Measurements from ENCODE around the gene ZNF367. TPM values are rescaled to one million over a fixed set of nuclear protein-coding genes. Genes with fewer than 3 reads are reported as not detected.

ZNF367 gene
- polyA plus RNA-seq, 1 donor (not counting 4 experiments of a cell fraction or from before 2014, with no cell fraction given): 2.2 TPM

DNA sequence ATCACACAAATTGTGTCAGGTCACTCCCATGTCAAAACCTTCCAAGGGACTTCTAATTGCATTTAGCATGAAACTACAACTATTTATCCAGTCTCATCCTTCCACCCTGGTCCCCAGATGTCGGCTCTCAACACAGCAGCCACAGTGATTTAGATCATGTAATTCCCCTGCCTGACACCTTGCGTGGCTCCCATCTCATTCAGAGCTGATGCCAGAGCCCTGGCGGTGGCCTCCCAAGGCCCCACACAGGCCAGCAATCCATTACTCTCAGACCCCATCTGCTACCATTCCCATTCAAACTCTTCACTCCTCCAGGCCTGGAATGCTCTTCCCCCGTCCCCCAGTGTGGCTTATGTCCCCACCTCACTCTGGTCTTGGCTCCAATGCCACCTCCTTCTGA, 37.0 kb downstream of the ZNF367 start:
- H3K4me1 ChIP-seq (ENCODE audit: control insufficient read depth, extremely low read depth, insufficient read depth, low read length): peaks cover 30% of the 10 kb centered on the region
- no peak for FAIRE-seq

GRCh38 chr9:96379461-96379860, 38.7 kb downstream of the ZNF367 start:
- no peaks in the 10 kb centered on the region for H3K27me3 ChIP-seq (ENCODE audit: control insufficient read depth, extremely low read depth, insufficient read depth, low read length)
- H3K36me3 ChIP-seq (ENCODE audit: control insufficient read depth in 2 of 2, extremely low read depth in 1 of 2, insufficient read depth in 2 of 2, low read length in 2 of 2): peaks cover 2 to 4% of the 10 kb centered on the region in 2 experiments
- peaks cover 17% of the 10 kb centered on the region for H3K79me2 ChIP-seq (ENCODE audit: control insufficient read depth, insufficient read depth, low read length)
- no peak overlapping the region for H3K27ac ChIP-seq (ENCODE audit: control insufficient read depth, insufficient read depth, low read length)
- H3K4me2 ChIP-seq (ENCODE audit: control insufficient read depth, extremely low read depth, insufficient read depth, low read depth, low read length): no peak overlapping the region
- peaks cover 2% of the 10 kb centered on the region for H3K9me1 ChIP-seq (ENCODE audit: control insufficient read depth, extremely low read depth, insufficient read depth, low read length)
- TF ChIP-seq, protein P1, sequence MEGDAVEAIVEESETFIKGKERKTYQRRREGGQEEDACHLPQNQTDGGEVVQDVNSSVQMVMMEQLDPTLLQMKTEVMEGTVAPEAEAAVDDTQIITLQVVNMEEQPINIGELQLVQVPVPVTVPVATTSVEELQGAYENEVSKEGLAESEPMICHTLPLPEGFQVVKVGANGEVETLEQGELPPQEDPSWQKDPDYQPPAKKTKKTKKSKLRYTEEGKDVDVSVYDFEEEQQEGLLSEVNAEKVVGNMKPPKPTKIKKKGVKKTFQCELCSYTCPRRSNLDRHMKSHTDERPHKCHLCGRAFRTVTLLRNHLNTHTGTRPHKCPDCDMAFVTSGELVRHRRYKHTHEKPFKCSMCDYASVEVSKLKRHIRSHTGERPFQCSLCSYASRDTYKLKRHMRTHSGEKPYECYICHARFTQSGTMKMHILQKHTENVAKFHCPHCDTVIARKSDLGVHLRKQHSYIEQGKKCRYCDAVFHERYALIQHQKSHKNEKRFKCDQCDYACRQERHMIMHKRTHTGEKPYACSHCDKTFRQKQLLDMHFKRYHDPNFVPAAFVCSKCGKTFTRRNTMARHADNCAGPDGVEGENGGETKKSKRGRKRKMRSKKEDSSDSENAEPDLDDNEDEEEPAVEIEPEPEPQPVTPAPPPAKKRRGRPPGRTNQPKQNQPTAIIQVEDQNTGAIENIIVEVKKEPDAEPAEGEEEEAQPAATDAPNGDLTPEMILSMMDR (optimal IDR thresholded peaks at IDR 0.05 in 1 of 3, IDR thresholded peaks at IDR 0.05 in 1 of 3, conservative IDR thresholded peaks at IDR 0.05 in 1 of 3; ENCODE audit: extremely low read depth in 1 of 3, insufficient read depth in 2 of 3, low read length in 3 of 3): no peak
- no peak for TF ChIP-seq EZH2 (IDR thresholded peaks at IDR 0.05; ENCODE audit: low read length)
- DNase-seq (ENCODE audit: low read depth, low spot score): no peak
- dilution Hi-C loops (cut with MboI; ENCODE audit: extremely low pct_ligation_motif_present, low sequenced_read_pairs): no loop called here
- no peak for FAIRE-seq
- no peak overlapping the region for H3K9ac ChIP-seq (ENCODE audit: control insufficient read depth, extremely low read depth, insufficient read depth, low read length)
- H4K20me1 ChIP-seq (ENCODE audit: control insufficient read depth, extremely low read depth, insufficient read depth, low read length): no peaks in the 10 kb centered on the region
- peaks cover 30% of the 10 kb centered on the region for H3K4me1 ChIP-seq (ENCODE audit: control insufficient read depth, extremely low read depth, insufficient read depth, low read length)
- H3K4me3 ChIP-seq (ENCODE audit: control insufficient read depth in 2 of 3, extremely low read depth in 1 of 3, insufficient read depth in 2 of 3, low read depth in 1 of 3, low read length in 3 of 3): no peak overlapping the region
- no peaks in the 10 kb centered on the region for H3K9me3 ChIP-seq (ENCODE audit: control insufficient read depth, low read depth, low read length)
- no peak overlapping the region for H2AFZ ChIP-seq (ENCODE audit: control insufficient read depth, low read length)

More for the DNA sequence above, 37.0 kb downstream of the ZNF367 start:
- H3K27ac ChIP-seq (ENCODE audit: control insufficient read depth, insufficient read depth, low read length): no peak overlapping the region
- no peak overlapping the region for H2AFZ ChIP-seq (ENCODE audit: control insufficient read depth, low read length)
- no peak overlapping the region for H3K9ac ChIP-seq (ENCODE audit: control insufficient read depth, extremely low read depth, insufficient read depth, low read length)
- no peak overlapping the region for H3K4me2 ChIP-seq (ENCODE audit: control insufficient read depth, extremely low read depth, insufficient read depth, low read depth, low read length)
- DNase-seq (ENCODE audit: low read depth, low spot score): no peak
- TF ChIP-seq EZH2 (IDR thresholded peaks at IDR 0.05; ENCODE audit: low read length): no peak
- TF ChIP-seq, protein P1 (optimal IDR thresholded peaks at IDR 0.05 in 1 of 3, IDR thresholded peaks at IDR 0.05 in 1 of 3, conservative IDR thresholded peaks at IDR 0.05 in 1 of 3; ENCODE audit: extremely low read depth in 1 of 3, insufficient read depth in 2 of 3, low read length in 3 of 3): no peak
- no peak overlapping the region for H3K4me3 ChIP-seq (ENCODE audit: control insufficient read depth in 2 of 3, extremely low read depth in 1 of 3, insufficient read depth in 2 of 3, low read depth in 1 of 3, low read length in 3 of 3)
- H3K9me1 ChIP-seq (ENCODE audit: control insufficient read depth, extremely low read depth, insufficient read depth, low read length): peaks cover 2% of the 10 kb centered on the region
- H3K27me3 ChIP-seq (ENCODE audit: control insufficient read depth, extremely low read depth, insufficient read depth, low read length): no peaks in the 10 kb centered on the region
- H3K36me3 ChIP-seq (ENCODE audit: control insufficient read depth in 2 of 2, extremely low read depth in 1 of 2, insufficient read depth in 2 of 2, low read length in 2 of 2): peaks cover 2 to 4% of the 10 kb centered on the region in 2 experiments
- H4K20me1 ChIP-seq (ENCODE audit: control insufficient read depth, extremely low read depth, insufficient read depth, low read length): no peaks in the 10 kb centered on the region
- peaks cover 17% of the 10 kb centered on the region for H3K79me2 ChIP-seq (ENCODE audit: control insufficient read depth, insufficient read depth, low read length)
- dilution Hi-C loops (cut with MboI; ENCODE audit: extremely low pct_ligation_motif_present, low sequenced_read_pairs): no loop called here
- no peaks in the 10 kb centered on the region for H3K9me3 ChIP-seq (ENCODE audit: control insufficient read depth, low read depth, low read length)

Data from keratinocyte (primary cell).